LNCaP clone FGC (cell line): ENCODE data around the gene LRFN5.
"Not testable (repeated sequence)": the region's sequence is repeated elsewhere in the genome, so short reads cannot be mapped to it uniquely, and the experiment has no call there.

Experiments
- DNase-seq: peaks from one replicate; pipeline ENCODE4 v3.0.0-alpha.2; 2011; ENCODE audit warnings: low read depth
- H3K4me3 ChIP-seq: 2 replicates; pipeline ENCODE4 v1.5.1; 2011; ENCODE audit warnings: mild to moderate bottlenecking, low read depth, low read length, control low read depth
- TF ChIP-seq, protein P1 (sequence below): IDR thresholded peaks from 2 replicates; pipeline ENCODE4 v1.5.1; 2012; ENCODE audit warnings: mild to moderate bottlenecking; ENCODE audit not compliant: control insufficient read depth, insufficient read depth; ENCODE audit errors: extremely low read depth

Gene LRFN5

DNA sequence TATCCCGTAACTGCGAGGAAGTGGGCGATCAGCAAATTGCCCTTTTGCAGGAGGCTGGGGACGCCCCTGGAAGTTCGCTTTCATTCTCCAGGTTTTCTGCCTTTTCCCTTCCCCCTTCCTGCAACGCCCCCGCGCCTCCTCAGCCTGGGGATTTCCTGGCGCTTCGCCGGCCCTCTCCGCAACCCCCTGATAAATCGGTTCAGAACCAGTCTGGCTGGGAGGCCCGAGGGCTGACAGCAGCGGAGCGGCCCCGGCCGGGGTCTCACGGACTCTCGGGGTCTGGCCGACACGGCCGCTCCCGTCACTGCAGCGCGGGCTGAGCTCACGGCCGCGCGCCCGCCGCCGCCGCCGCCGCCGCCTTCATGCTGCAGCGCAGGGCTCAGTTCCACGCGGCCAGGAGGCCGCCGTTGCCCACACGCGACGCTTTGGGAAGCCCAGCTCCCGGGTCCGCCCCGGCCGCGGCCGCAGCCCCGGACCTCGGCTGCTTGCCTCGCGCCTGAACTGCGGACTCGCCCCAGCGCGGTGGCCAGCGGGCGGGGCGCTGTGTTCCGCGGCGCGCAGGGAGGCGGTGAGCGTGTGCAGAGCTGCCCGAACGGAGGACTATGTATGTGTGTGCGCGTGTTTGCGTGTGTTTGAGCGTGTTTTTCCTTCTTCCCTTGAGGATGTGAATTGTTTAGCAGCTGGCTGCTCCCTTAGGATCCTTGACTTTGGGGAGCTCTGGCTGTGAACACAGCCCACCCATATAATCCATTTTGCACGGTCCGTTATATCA, at the start of gene LRFN5:
TSS of gene LRFN5 (plus strand) at position 345 of the 772 bp plus-strand sequence.
- DNase-seq = no peak
- TF ChIP-seq, protein P1, sequence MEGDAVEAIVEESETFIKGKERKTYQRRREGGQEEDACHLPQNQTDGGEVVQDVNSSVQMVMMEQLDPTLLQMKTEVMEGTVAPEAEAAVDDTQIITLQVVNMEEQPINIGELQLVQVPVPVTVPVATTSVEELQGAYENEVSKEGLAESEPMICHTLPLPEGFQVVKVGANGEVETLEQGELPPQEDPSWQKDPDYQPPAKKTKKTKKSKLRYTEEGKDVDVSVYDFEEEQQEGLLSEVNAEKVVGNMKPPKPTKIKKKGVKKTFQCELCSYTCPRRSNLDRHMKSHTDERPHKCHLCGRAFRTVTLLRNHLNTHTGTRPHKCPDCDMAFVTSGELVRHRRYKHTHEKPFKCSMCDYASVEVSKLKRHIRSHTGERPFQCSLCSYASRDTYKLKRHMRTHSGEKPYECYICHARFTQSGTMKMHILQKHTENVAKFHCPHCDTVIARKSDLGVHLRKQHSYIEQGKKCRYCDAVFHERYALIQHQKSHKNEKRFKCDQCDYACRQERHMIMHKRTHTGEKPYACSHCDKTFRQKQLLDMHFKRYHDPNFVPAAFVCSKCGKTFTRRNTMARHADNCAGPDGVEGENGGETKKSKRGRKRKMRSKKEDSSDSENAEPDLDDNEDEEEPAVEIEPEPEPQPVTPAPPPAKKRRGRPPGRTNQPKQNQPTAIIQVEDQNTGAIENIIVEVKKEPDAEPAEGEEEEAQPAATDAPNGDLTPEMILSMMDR = no peak; the same call in 1 of the 2 replicates
- no peak within 1 kb of the TSS; the same call in 1 of the 2 replicates for H3K4me3 ChIP-seq

DNA sequence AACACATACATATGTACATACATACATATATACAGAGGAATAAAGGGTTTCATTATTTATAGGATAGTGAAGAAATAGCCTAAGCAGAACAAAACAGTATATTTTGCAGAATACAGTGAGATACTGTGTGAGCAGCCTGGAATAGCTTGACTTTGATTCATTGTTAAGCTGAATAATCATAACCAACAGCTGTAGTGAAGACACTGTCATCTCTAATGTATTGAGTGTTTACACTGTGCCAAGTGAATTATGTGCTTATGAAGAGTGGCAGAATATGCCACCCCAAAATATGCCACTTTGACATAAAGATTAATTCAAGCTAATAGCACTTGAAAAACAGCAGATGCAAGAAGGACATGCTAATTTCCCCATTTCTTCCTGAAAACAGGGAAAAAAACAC, 48.2 kb upstream of the LRFN5 start:
- DNase-seq = no peak
- TF ChIP-seq, protein P1 = no peak
- H3K4me3 ChIP-seq = no peak overlapping the region

DNA sequence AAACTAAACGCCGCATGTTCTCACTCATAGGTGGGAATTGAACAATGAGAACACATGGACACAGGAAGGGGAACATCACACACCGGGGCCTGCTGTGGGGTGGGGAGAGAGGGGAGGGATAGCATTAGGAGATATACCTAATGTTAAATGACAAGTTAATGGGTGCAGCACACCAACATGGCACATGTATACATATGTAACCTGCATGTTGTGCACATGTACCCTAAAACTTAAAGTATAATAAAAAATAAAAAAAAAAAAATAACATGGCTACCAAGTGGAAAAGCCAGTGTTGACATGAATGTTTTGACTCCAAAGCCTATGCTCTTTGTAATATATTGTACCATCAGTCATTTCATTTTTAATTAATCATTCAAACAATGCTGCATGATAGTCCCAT, 39.8 kb upstream of the LRFN5 start:
- H3K4me3 ChIP-seq, DNase-seq: not testable (repeated sequence)

DNA sequence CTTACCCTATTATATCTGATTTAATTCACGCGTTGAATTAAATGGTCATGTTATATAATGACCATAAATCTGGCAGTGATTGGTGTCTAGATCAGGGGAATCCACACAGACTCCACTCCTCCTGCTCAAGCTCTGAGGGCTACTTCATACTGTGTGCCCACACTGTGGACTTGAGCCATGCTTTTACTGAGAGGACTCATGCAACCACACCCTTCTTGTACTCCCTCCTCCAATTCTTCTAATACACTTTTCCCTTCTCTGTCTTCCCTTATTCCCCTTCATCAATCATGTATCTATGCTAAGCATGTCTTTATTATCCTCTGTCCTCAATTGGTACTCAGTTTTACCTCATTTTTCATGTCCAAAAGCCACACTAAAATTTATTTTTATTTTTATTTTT, 37.7 kb upstream of the LRFN5 start:
- H3K4me3 ChIP-seq = no peak overlapping the region
- TF ChIP-seq, protein P1 = no peak
- DNase-seq = no peak

DNA sequence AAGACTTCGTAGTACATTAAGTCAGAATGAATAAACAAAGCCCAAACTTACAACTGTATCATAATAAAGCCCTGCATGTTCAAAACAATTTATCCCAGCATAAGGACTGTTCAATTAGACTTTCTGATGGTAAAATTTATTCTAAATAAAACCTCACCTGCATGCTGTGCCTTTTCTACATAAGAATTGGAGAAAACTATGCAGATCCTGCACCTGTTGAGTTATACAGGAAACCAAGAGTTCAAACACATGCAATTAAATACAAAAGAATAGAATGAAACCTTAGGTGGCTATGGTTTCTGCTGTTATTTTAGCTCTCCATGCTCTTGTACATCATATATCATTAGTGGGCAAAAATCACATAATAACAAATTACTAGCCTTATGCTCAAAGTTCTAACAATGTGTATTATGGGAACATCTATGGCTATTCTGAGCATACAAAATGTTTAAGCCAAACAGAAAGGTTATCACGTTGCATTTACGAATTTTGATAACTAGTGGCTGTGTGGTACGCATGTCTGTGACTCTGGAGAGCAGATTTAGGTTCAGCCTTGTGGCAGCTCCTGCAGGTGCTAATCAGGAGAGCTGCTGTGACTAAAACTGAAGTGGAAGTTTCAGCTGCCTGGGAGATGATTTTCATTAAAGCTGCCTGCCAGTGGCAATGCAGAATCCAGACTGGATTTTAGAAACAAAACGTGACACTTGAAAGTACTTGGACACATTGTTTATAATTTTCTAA, 36.1 kb upstream of the LRFN5 start:
- H3K4me3 ChIP-seq = no peak overlapping the region
- DNase-seq = no peak
- TF ChIP-seq, protein P1 = no peak

DNA sequence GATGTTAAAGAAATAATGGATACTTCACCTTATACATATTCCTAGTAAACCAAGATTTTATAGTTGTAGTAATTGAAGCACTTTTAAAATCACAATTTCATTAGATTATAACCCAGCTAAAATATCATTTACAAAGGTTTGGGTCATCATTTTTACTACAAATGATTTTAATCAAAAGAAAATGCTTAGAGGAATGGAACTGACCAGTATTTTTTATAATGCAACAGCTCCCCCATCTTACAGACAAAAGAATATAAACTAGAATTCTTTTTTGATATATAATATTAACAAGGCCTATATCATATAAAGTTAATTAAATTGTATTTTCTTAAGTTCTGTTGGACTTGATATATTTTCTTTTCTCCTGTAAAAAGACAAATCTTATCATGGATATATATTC, 20.4 kb upstream of the LRFN5 start:
- no peak for DNase-seq
- TF ChIP-seq, protein P1 = peak; percentile 26; the same call in 1 of the 2 replicates
- no peak overlapping the region for H3K4me3 ChIP-seq

DNA sequence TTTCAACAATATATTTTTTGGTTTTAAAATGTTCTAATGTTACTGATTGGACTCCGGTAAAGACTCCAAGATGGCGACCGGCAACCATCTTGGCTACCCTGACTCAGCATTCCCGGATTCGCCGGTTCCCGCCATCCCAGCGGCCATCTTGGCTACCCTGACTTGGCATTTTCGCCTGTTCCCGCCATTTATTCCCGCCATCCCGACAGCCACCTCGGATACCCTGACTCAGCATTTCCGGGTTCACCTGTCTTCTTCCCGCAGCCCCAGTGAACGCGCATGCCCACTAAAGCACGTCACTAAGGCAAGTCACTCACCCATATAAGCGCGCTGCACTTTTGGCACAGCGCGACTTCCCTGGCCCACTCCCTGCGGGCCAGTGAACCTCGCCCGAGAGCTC, 9.0 kb upstream of the LRFN5 start:
- H3K4me3 ChIP-seq = no peak overlapping the region
- TF ChIP-seq, protein P1 = no peak
- no peak for DNase-seq

DNA sequence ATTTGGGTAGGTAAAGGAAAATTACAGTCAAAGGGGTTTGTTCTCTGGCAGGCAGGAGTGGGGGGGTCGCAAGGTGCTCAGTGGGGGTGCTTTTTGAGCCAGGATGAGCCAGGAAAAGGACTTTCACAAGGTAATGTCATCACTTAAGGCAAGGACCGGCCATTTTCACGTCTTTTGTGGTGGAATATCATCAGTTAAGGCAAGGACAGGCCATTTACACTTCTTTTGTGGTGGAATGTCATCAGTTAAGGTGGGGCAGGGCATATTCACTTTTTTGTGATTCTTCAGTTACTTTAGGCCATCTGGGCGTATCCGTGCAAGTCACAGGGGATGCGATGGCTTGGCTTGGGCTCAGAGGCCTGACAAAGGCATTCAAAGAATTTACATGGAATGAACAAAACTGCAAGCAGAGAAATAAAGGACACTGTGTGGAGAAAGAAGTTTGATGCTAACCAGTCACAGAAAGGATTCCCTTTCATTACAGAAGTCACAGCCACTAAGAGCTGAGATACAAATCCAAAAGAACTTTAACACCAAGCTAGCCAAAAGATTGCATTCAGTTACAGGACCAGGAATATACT, 6.8 kb upstream of the LRFN5 start:
- DNase-seq, H3K4me3 ChIP-seq: not testable (repeated sequence)
